BLaER1 treated with 17β-estradiol and CSF1 and Interleukin-3, amounts not matched to agents 10 nM and 100 nM (cell line): ENCODE data around the gene NMB.

Experiments
- H3K27ac ChIP-seq, 11 experiments: shearing (Covaris generic); formaldehyde crosslinking; 2 replicates each; pipeline ENCODE4 v1.8.1; 2022
- H3K27me3 ChIP-seq, 11 experiments: shearing (Covaris generic); formaldehyde crosslinking; 2 replicates each; pipeline ENCODE4 v1.8.1; 2022
- H3K36me3 ChIP-seq, 11 experiments: shearing (Covaris generic); formaldehyde crosslinking; 2 replicates each; pipeline ENCODE4 v1.8.1; 2022
- H3K4me1 ChIP-seq, 10 experiments: shearing (Covaris generic); formaldehyde crosslinking; 2 replicates each; pipeline ENCODE4 v1.8.1; 2022
- H3K4me2 ChIP-seq, 11 experiments: shearing (Covaris generic); formaldehyde crosslinking; 2 replicates each; pipeline ENCODE4 v1.8.1; 2022
- H3K4me3 ChIP-seq, 10 experiments: shearing (Covaris generic); formaldehyde crosslinking; 2 replicates each; pipeline ENCODE4 v1.8.1; 2022
- H3K9ac ChIP-seq, 11 experiments: shearing (Covaris generic); formaldehyde crosslinking; 2 replicates each; pipeline ENCODE4 v1.8.1; 2022
- H3K9me3 ChIP-seq, 11 experiments: shearing (Covaris generic); formaldehyde crosslinking; replicated peaks in 1 of 11; 2 replicates each; pipeline ENCODE4 v1.8.1; 2022
- H4K20me1 ChIP-seq, 11 experiments: shearing (Covaris generic); formaldehyde crosslinking; 2 replicates each; pipeline ENCODE4 v1.8.1; 2022
- Cebpa-rat ChIP-seq, 11 experiments: shearing (Covaris generic); IDR thresholded peaks; 2 replicates each; pipeline ENCODE4 v1.8.1; 2022

The NMB gene

DNA sequence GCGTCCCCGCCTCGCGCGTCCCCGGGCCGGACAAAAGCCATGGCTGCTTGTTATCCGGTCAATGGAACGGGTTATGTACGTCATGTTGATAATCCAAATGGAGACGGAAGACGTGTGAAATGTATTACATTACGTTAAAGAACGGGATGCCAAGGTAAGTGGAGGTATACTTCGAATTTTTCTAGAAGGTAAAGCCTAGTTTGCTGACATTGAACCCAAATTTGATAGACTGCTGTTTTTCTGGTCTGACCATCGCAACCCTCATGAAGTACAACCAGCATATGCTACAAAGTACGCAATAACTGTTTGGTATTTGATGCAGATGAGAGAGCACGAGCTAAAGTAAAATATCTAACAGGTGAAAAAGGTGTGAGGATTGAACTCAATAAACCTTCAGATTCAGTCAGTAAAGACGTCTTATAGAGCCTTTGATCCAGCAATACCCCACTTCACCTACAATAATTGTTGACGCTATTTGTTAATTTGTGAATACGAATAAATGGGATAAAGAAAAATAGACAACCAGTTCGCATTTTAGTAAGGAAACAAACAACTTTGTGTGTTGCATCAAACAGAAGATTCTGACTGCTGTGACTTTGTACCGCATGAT is 23.7 kb downstream of the NMB start:
- Histone ChIP-seq H3K4me3 (peak overlapping the region; percentile 60 to 78 (median 70)), H3K27ac (peak overlapping the region; percentile 64 to 85 (median 79))
- no peak for TF ChIP-seq Cebpa-rat (IDR thresholded peaks at IDR 0.05)

DNA sequence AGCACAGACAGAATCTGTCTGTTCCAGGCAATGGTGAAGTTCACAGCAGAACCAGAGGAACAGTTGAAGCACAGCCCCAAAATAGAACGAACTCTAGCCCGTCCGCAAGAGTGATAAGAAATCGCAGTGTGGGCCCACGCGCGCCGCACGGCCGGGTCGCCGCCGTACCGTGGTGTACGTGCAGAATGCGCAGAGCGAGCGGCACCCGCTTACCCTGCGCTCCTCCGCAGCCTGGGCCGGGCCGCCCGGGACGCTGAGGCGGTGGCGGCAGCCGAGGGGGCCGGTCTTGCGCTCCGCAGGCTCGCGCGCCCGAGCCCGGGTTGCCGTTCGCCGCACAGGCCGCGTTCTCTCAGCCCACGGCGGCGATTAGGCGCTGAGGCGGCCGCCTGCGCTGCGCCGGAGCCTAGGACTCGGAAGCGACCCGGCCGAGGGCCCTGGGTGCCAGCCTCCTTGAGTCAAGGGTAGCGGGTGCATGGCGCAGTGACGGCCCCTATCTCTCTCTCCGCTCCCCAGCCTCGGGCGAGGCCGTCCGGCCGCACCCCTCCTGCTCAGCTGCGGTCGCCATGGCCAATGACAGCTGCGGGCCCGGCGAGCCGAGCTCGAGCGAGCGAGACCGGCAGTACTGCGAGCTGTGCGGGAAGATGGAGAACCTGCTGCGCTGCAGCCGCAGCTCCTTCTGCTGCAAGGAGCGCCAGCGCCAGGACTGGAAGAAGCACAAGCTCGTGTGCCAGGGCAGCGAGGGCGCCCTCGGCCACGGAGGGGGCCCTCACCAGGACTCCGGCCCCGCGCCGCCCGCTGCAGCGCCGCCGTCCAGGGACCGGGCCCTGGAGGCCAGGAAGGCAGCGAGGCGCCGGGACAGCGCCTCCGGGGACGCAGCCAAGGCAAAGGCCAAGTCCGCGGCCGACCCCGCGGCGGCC is 24.4 kb downstream of the NMB start:
- Histone ChIP-seq H3K9ac (peak overlapping the region; percentile 76 to 88 (median 83)), H3K9me3 (no peaks in the 10 kb centered on the region), H3K4me1 (peaks cover 50 to 67% (median 60%) of the 10 kb centered on the region in 10 experiments), H3K27ac (peak overlapping the region; percentile 64 to 85 (median 79)), H4K20me1 (peaks cover 0 to 16% (median 5%) of the 10 kb centered on the region in 11 experiments; a peak in 9 of 22 replicates), H3K27me3 (no peaks in the 10 kb centered on the region), H3K4me3 (peak overlapping the region; percentile 60 to 78 (median 70)), H3K4me2 (peak overlapping the region; percentile 90 to 100 (median 96)), H3K36me3 (peaks cover 0 to 25% (median 17%) of the 10 kb centered on the region in 11 experiments; a peak in 16 of 22 replicates)
- no peak for TF ChIP-seq Cebpa-rat (IDR thresholded peaks at IDR 0.05)

More for the DNA sequence above, 23.7 kb downstream of the NMB start:
- Histone ChIP-seq H3K4me2 (peak overlapping the region; percentile 90 to 100 (median 96)), H3K36me3 (peaks cover 6 to 32% (median 22%) of the 10 kb centered on the region in 11 experiments), H3K4me1 (peaks cover 50 to 67% (median 60%) of the 10 kb centered on the region in 10 experiments), H4K20me1 (peaks cover 0 to 16% (median 5%) of the 10 kb centered on the region in 11 experiments; a peak in 9 of 22 replicates), H3K9me3 (no peaks in the 10 kb centered on the region), H3K9ac (peak overlapping the region; percentile 76 to 88 (median 83)), H3K27me3 (no peaks in the 10 kb centered on the region)

DNA sequence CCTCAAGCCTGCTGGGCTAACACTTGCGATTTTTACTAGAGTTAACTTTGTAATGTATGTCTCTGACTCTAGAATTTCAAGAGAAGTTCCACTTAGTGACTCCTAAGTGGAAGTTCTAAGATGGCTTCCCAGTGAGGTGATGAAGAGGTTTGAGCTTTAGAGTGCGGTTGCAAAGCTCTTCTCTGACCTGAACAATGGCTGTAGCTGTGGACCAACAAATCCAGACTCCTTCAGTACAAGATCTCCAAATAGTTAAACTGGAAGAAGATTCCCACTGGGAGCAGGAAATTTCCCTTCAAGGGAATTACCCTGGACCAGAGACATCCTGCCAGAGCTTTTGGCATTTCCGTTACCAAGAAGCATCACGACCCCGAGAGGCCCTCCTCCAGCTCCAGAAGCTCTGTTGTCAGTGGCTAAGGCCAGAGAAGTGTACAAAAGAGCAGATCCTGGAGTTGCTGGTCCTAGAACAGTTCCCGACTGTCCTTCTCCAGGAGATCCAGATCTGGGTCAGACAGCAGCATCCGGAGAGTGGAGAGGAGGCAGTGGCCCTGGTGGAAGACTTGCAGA is 26.2 kb downstream of the NMB start:
- Histone ChIP-seq H3K9me3 (no peaks in the 10 kb centered on the region), H3K4me1 (peaks cover 50 to 61% (median 54%) of the 10 kb centered on the region in 10 experiments), H3K36me3 (peaks cover 0 to 29% (median 8%) of the 10 kb centered on the region in 11 experiments; a peak in 12 of 22 replicates), H3K4me3 (peak overlapping the region; percentile 60 to 78 (median 70)), H3K9ac (peak overlapping the region; percentile 64 to 88 (median 80)), H3K27ac (peak overlapping the region; percentile 76 to 89 (median 81)), H3K27me3 (no peaks in the 10 kb centered on the region), H3K4me2 (peak overlapping the region; percentile 90 to 100 (median 96)), H4K20me1 (peaks cover 0 to 16% (median 5%) of the 10 kb centered on the region in 11 experiments; a peak in 8 of 22 replicates)
- no peak for TF ChIP-seq Cebpa-rat (IDR thresholded peaks at IDR 0.05)

DNA sequence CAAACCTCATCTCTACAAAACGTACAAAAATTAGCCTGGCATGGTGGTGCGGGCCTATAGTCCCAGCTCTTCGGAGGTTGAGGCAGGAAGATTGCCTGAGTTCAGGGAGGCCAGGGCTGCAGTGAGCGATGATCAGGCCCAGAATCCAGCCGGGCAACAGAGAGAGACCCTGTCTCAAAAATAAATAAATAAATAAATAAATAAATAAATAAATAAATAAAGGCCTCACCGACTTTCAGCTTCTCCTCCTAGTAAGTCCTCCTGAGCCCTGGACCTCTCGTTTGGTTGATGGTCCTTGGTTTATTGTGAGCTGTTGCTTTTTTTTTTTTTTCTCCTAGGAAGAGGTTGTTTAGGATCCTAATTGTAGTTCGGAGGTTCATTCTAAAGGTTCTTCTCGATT is 29.0 kb downstream of the NMB start:
- Histone ChIP-seq H3K36me3 (peaks cover 0 to 43% (median 19%) of the 10 kb centered on the region in 11 experiments; a peak in 17 of 22 replicates), H3K9ac (no peak overlapping the region), H3K9me3 (no peaks in the 10 kb centered on the region), H3K27me3 (no peaks in the 10 kb centered on the region), H3K4me2 (no peak overlapping the region), H3K27ac (no peak overlapping the region), H4K20me1 (peaks cover 0 to 10% (median 0%) of the 10 kb centered on the region in 11 experiments; a peak in 7 of 22 replicates), H3K4me3 (no peak overlapping the region), H3K4me1 (peaks cover 27 to 37% (median 31%) of the 10 kb centered on the region in 10 experiments)
- no peak for TF ChIP-seq Cebpa-rat (IDR thresholded peaks at IDR 0.05)

GRCh38 chr15:84625123-84625522 is 32.9 kb downstream of the NMB start:
- Histone ChIP-seq H4K20me1 (peaks cover 0 to 7% (median 0%) of the 10 kb centered on the region in 11 experiments; a peak in 4 of 22 replicates), H3K27me3 (peaks cover 0 to 10% (median 0%) of the 10 kb centered on the region in 11 experiments; a peak in 3 of 22 replicates), H3K9ac (no peak overlapping the region), H3K36me3 (peaks cover 33 to 82% (median 57%) of the 10 kb centered on the region in 11 experiments), H3K4me3 (no peak overlapping the region), H3K4me1 (peaks cover 1 to 9% (median 6%) of the 10 kb centered on the region in 10 experiments), H3K27ac (no peak overlapping the region), H3K9me3 (peaks cover 29 to 38% (median 35%) of the 10 kb centered on the region in 11 experiments), H3K4me2 (no peak overlapping the region)
- no peak for TF ChIP-seq Cebpa-rat (IDR thresholded peaks at IDR 0.05)

GRCh38 chr15:84624359-84624758 is 33.6 kb downstream of the NMB start:
- Histone ChIP-seq H3K9ac (no peak overlapping the region), H3K27me3 (peaks cover 0 to 10% (median 0%) of the 10 kb centered on the region in 11 experiments; a peak in 3 of 22 replicates), H4K20me1 (peaks cover 0 to 7% (median 0%) of the 10 kb centered on the region in 11 experiments; a peak in 4 of 22 replicates), H3K4me3 (no peak overlapping the region), H3K4me2 (no peak overlapping the region), H3K4me1 (peaks cover 0 to 2% (median 0%) of the 10 kb centered on the region in 10 experiments; a peak in 1 of 20 replicates), H3K9me3 (peaks cover 37 to 46% (median 42%) of the 10 kb centered on the region in 11 experiments), H3K27ac (no peak overlapping the region; a peak in 1 of 22 replicates), H3K36me3 (peaks cover 40 to 90% (median 65%) of the 10 kb centered on the region in 11 experiments)
- no peak for TF ChIP-seq Cebpa-rat (IDR thresholded peaks at IDR 0.05)

GRCh38 chr15:84621358-84621979 is 36.5 kb downstream of the NMB start:
- Histone ChIP-seq H3K27me3 (peaks cover 0 to 10% (median 0%) of the 10 kb centered on the region in 11 experiments; a peak in 3 of 22 replicates), H3K36me3 (peaks cover 40 to 98% (median 93%) of the 10 kb centered on the region in 11 experiments), H3K4me1 (peaks cover 0 to 20% (median 6%) of the 10 kb centered on the region in 10 experiments; a peak in 16 of 20 replicates), H3K4me2 (no peak overlapping the region), H3K9ac (no peak overlapping the region), H3K4me3 (peak overlapping the region; percentile 13 to 58 (median 42); a peak in 17 of 20 replicates), H3K9me3 (peaks cover 50 to 74% (median 71%) of the 10 kb centered on the region in 11 experiments), H4K20me1 (peaks cover 0 to 7% (median 0%) of the 10 kb centered on the region in 11 experiments; a peak in 4 of 22 replicates), H3K27ac (no peak overlapping the region)
- TF ChIP-seq Cebpa-rat (IDR thresholded peaks at IDR 0.05) = no peak

DNA sequence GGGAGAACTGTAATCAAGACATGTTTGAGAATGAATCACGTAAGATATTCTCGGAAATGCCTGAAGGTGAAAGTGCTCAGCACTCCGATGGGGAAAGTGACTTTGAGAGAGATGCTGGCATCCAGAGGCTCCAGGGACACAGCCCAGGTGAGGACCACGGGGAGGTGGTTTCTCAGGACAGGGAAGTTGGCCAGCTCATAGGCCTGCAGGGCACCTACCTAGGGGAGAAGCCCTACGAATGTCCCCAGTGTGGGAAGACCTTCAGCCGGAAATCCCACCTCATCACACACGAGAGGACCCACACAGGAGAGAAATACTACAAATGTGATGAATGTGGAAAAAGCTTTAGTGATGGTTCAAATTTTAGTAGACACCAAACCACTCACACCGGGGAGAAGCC is 37.4 kb downstream of the NMB start:
- Histone ChIP-seq H3K9me3 (peaks cover 50 to 83% (median 74%) of the 10 kb centered on the region in 11 experiments), H4K20me1 (peaks cover 0 to 12% (median 0%) of the 10 kb centered on the region in 11 experiments; a peak in 5 of 22 replicates), H3K9ac (no peak overlapping the region), H3K4me3 (peak overlapping the region; percentile 13 to 58 (median 42); a peak in 17 of 20 replicates), H3K36me3 (peaks cover 40 to 100% (median 96%) of the 10 kb centered on the region in 11 experiments), H3K4me2 (no peak overlapping the region), H3K4me1 (peaks cover 0 to 28% (median 15%) of the 10 kb centered on the region in 10 experiments; a peak in 17 of 20 replicates), H3K27me3 (peaks cover 0 to 10% (median 0%) of the 10 kb centered on the region in 11 experiments; a peak in 3 of 22 replicates), H3K27ac (no peak overlapping the region)
- TF ChIP-seq Cebpa-rat (IDR thresholded peaks at IDR 0.05) = no peak
